Activated T-cell treated with anti-CD3 and anti-CD28 coated beads, Interleukin-2, amount 50 U/mL, for 24 hours (primary cell): ENCODE results near the gene SCUBE1.

Experiments used
- DNase-seq: peaks from one replicate; pipeline ENCODE4 v3.0.0-alpha.2; 2020
- H3K27ac Mint-ChIP-seq: 2 replicates; pipeline ENCODE4 v1.8.0; 2020; ENCODE audit warnings: mild to moderate bottlenecking, mixed read lengths
- H3K27me3 Mint-ChIP-seq: 2 replicates; pipeline ENCODE4 v1.8.0; 2020; ENCODE audit warnings: mixed read lengths
- H3K36me3 Mint-ChIP-seq: 2 replicates; pipeline ENCODE4 v1.8.0; 2020; ENCODE audit warnings: low read depth, mixed read lengths
- H3K4me1 Mint-ChIP-seq: 2 replicates; pipeline ENCODE4 v1.8.0; 2020; ENCODE audit warnings: low read depth, mixed read lengths
- H3K4me3 Mint-ChIP-seq: 2 replicates; pipeline ENCODE4 v1.8.0; 2020; ENCODE audit warnings: mild to moderate bottlenecking, moderate library complexity, mixed read lengths
- H3K9me3 Mint-ChIP-seq: 2 replicates; pipeline ENCODE4 v1.8.0; 2020; ENCODE audit warnings: mixed read lengths

SCUBE1 gene

DNA sequence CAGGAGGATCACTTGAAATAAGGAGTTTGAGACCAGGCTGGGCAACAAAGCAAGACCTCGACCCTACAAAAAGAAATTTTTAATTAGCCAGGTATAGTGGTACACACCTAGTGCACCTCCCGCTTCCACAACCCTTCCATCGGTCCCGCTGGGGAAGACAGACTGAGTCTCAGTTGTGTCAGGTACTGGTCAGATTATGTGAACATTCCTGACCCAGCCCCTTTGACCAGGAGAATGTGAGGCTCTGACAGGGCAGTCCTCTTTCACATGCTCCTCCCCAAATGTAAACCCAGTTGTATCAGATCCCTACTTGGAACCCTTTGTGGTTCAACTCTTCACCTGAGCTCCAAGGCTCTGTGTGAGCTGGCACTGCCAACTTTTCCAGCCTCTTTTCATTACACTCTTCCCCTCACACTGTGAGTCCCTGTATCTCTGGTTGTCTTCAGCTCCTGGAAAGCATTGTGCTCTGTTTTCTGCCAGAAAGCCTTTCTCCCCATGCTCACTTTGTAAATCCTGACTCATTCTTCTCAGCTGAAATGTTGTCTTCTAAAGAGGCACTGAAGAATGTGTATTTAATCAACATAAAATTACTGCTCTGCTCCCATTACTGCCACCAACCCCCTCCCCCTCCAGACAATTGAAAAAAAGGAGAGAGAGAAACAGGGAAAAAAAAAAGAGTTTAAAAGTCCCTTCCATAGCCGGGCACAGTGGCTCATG, 154.2 kb downstream of the SCUBE1 start:
- H3K4me1 Mint-ChIP-seq = peaks cover 24% of the 10 kb centered on the region
- H3K4me3 Mint-ChIP-seq = peak overlapping the region; percentile 1
- H3K27me3 Mint-ChIP-seq = no peaks in the 10 kb centered on the region
- H3K27ac Mint-ChIP-seq = peak overlapping the region; percentile 10
- peaks cover 23% of the 10 kb centered on the region for H3K36me3 Mint-ChIP-seq
- no peaks in the 10 kb centered on the region for H3K9me3 Mint-ChIP-seq
- no peak for DNase-seq

DNA sequence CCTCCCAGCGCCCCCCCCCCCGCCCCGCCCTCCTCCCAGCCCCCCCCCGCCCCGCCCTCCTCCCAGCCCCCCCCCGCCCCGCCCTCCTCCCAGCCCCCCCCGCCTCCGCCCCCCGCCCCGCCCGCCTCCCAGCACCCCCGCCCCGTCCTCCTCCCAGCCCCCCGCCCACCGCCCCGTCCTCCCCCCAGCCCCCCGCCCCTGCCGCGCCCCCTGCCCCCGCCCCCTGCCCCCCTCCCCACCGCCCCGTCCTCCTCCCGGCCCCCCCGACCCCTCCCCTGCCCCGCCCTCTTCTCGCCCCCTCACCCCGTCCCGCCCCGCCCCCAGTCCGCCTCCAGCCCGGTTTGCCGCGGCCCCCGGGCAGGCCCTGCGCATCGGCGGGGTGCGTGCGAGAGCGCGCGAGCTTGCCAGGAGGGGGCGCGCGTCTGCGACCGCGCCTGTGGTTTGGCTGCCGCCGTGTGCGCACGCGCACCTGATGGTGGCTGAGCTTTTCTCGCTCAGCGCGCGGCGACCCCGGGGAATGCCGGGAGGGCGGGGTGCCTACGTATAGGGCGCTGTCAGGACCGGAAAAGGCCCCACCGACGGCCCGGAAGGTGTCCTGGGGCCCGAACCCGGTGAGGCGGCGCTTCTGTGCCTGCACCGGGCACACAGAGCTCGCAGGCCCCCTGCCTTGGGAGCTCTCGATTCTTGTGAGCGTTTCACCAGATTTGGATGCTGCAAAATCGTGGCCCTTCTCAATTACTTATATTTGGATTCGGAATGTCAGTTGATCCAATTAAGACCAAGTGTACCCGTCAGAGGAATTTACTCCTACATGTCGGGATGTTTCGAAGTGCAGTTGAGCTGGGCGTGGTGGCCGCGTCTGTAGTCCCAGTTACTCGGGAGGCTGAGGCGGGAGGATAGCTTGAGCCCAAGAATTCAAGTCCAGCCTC, 155.7 kb downstream of the SCUBE1 start:
- H3K36me3 Mint-ChIP-seq = peaks cover 37% of the 10 kb centered on the region
- peak; percentile 99 for DNase-seq
- H3K27ac Mint-ChIP-seq = peak overlapping the region; percentile 96
- peaks cover 28% of the 10 kb centered on the region for H3K4me1 Mint-ChIP-seq
- H3K4me3 Mint-ChIP-seq = peak overlapping the region; percentile 85
- no peaks in the 10 kb centered on the region for H3K27me3 Mint-ChIP-seq
- H3K9me3 Mint-ChIP-seq = no peaks in the 10 kb centered on the region

DNA sequence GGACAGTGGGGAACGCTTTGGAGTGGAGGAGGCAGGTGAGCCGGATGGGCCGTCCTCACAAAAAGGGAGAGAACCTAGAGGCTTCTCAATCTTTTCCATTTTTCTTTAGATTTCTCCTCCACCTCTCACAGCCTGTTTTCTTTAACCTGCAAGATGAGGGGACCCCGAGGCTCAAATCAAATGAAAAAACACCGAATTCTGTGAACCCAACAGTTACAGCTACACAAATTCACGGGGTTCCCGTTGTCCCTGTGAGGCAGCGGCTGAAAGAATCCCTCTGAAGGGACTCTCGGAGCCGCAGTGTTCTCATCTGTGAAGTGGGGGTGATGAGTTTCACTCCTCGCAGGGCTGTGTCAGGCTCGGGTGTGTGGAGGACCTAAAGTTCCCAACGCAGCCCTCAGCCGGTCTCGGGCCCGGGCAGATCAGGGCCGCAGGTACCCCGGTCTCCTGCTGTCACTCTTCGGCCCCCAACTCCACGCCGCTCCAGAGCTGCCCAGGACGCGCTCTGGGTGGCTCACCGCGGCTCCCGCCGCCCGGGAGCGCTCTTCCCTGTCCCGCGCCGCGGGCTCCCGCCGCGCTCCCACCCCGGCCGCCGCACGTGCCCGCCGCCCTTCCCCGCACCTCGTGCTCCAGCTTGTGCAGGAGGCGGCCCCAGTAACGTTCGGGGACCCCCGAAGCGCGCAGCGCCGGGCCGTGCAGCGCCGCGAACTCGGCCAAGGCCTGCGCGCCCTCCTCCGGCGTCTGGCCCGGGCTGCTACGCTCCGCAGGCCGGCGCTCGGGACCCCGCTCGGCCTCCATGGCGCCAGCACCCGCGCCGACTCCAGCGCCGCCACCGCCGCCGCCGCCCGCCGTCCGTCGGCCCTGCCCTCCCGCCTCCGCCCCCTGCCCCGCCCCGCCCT, 156.7 kb downstream of the SCUBE1 start, which contains the start of gene TTLL12:
Gene TTLL12, minus strand, starts transcription at position 863 of the 899 bp plus-strand sequence. Its CDS starts 65 bp downstream, at position 798.
- Mint-ChIP-seq H3K4me1 (peaks cover 30% of the 10 kb centered on the region), H3K4me3 (peak within 1 kb of the TSS; percentile 87), H3K9me3 (no peaks in the 10 kb centered on the region), H3K36me3 (peaks cover 46% of the 10 kb centered on the region), H3K27me3 (no peaks in the 10 kb centered on the region), H3K27ac (peak within 1 kb of the TSS; percentile 96)
- DNase-seq = peak; percentile 77

DNA sequence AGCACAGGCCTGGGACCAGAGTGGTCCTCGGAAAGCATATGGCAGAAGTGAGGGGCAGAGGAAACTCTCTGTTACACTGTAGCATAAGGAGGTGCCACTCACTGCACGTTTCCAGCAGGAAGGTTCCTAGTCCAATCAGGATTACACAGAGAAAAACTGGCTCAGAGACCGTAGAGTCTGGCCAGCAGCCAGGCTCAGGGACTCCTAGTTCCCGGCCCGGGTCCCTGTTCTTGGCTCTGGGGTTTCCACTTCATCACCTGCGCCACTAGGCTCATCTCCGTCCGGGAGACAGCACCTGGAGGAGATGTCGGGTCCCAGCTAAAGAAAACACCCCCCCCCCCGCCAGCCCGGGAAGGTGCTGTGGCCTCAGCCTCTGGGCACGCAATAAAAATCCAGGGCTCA, 157.3 kb downstream of the SCUBE1 start:
- peaks cover 30% of the 10 kb centered on the region for H3K4me1 Mint-ChIP-seq
- H3K27ac Mint-ChIP-seq = peak overlapping the region; percentile 52
- no peaks in the 10 kb centered on the region for H3K9me3 Mint-ChIP-seq
- peak; percentile 50 for DNase-seq
- H3K4me3 Mint-ChIP-seq = peak overlapping the region; percentile 87
- H3K27me3 Mint-ChIP-seq = no peaks in the 10 kb centered on the region
- H3K36me3 Mint-ChIP-seq = peaks cover 52% of the 10 kb centered on the region

DNA sequence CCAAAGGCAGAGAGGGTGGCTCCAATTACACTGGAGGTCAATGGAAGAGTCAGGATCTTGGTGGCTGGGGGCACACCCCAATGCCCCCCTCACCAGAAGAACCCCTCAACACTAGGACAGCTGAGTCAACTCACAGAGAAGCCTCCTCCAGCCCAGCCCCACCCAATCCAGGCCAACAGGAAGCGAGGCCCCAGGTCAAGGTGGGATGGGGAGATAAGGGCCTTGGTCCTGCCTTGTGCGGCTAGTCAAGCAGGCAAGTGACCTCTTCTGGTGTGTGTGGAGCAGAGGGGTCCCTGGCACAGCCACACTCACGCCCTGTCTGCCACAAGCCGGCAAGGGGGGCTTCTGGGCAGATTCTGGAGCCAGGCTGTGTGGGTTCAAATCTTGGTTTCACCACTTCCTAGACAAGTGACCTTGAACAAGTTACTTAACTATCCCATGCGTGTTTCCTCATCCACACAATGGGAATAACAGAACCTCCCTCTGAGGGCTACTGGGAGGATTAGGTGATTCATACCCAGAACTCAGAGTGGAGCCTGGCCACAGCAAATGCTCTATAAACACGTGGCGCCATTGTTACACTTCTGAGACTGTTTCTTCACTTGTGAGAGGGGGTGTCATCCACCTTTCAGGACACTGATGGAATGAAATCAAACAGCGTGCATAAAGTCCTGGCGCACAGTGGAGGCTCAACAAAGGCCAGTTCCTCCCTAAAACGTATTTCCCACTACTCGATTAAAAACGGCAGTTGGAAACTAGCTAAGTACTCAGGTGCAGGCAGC, 159.5 kb downstream of the SCUBE1 start:
- H3K36me3 Mint-ChIP-seq = peaks cover 74% of the 10 kb centered on the region
- DNase-seq = no peak
- no peaks in the 10 kb centered on the region for H3K27me3 Mint-ChIP-seq
- peaks cover 28% of the 10 kb centered on the region for H3K4me1 Mint-ChIP-seq
- H3K9me3 Mint-ChIP-seq = peaks cover under 1% of the 10 kb centered on the region
- peak overlapping the region; percentile 20 for H3K27ac Mint-ChIP-seq
- H3K4me3 Mint-ChIP-seq = no peak overlapping the region

DNA sequence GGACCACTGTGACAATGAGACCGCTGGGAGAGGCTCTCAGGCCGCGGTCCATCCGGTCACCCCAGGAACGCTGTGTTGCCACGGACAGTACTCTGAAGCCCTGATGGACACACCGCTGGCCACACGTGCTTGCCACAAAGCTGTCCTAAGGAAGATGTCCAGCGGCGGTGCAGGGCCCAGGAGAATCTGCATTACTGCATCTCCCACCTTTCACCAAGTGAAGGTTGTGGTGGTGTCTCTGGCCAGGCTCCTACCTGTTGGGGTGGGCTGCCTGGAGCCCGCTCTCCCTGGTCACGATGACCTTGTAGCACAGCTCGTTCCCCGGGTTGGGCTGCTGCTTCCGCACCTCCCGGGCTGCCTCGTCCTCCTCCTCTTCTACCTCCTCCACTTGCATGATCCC, 160.4 kb downstream of the SCUBE1 start:
- no peak for DNase-seq
- no peaks in the 10 kb centered on the region for H3K27me3 Mint-ChIP-seq
- H3K27ac Mint-ChIP-seq = no peak overlapping the region
- H3K36me3 Mint-ChIP-seq = peaks cover 83% of the 10 kb centered on the region
- peaks cover 2% of the 10 kb centered on the region for H3K9me3 Mint-ChIP-seq
- no peak overlapping the region for H3K4me3 Mint-ChIP-seq
- peaks cover 24% of the 10 kb centered on the region for H3K4me1 Mint-ChIP-seq

DNA sequence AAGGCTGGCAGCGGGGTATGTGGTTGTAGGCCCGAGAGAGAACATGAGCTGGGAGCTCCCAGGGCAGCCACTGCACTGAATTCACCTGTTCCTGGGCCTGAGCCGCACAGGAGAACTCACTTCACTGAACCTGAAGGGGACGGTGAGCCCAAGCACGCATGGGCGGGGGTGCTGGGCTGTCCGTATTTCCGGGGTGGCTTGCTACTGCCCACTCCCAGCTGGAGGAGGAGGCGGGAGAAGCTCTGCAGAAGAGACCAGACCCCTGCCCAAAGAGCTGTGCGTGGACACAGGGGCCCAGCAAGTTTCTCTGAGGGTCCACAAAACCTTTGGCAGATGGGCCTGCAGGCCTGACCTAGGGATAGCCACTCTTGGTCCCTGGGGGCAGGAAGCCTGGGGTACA, 161.1 kb downstream of the SCUBE1 start:
- H3K27me3 Mint-ChIP-seq = no peaks in the 10 kb centered on the region
- H3K27ac Mint-ChIP-seq = no peak overlapping the region
- peaks cover 23% of the 10 kb centered on the region for H3K4me1 Mint-ChIP-seq
- peaks cover 2% of the 10 kb centered on the region for H3K9me3 Mint-ChIP-seq
- H3K4me3 Mint-ChIP-seq = no peak overlapping the region
- H3K36me3 Mint-ChIP-seq = peaks cover 88% of the 10 kb centered on the region
- no peak for DNase-seq

DNA sequence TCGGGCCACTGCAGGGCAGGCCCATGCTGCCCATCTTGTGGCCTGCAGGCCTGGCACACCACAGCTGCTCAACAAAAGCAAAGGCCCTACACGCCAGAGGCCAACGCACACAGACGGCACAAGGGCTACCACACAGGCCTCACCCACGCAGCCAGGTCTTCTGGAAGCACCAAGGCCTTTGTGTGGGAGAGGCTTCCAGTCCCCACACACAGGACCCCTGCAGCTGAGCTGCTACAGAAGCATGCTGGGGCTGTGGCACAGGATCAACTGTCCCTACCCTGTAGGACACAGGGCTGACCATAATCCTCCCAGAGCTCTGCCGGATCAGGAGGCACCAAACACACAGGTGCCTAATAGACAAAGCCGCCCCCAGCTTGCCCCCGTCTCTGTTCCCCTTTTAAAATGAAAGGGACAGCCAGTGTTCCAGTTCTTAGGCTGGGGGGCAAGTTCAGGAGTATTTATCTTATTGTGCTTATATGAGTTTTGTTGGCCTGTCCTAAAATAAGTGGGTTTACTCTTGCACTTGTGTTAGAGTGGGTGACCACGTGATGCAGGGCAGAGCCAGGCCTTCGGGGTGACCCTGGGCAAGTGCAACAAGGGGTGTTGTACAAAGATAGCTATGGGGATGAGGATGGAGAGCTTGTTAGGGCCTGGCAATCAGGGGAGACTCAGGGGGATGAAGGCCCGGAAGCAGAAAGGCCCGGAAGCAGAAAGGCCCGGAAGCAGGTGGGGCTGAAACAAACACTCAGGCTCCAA, 161.7 kb downstream of the SCUBE1 start:
- H3K27me3 Mint-ChIP-seq = no peaks in the 10 kb centered on the region
- H3K9me3 Mint-ChIP-seq = peaks cover 2% of the 10 kb centered on the region
- peaks cover 93% of the 10 kb centered on the region for H3K36me3 Mint-ChIP-seq
- no peak overlapping the region for H3K27ac Mint-ChIP-seq
- H3K4me3 Mint-ChIP-seq = no peak overlapping the region
- DNase-seq = no peak
- peaks cover 23% of the 10 kb centered on the region for H3K4me1 Mint-ChIP-seq

DNA sequence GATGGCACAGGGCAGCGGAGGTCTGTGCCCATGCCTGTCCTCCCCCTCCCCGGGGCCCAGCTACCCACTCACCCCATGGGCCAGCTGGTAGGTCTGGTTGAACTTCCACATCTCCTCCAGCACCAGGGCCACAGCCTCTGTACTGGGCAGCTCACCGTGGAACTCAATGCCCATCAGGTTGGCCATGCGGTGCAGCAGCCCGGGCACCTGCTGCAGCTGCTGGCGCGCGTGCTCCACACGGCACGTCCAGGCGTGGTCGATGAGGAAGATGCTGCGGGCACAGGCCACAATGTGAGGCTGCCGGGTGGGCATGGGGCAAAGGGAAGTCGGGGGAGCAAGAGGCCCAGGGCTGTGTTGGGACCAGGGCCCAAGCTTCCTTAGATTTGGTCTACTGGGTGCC, 162.5 kb downstream of the SCUBE1 start:
- Mint-ChIP-seq H3K36me3 (peaks cover 93% of the 10 kb centered on the region), H3K27ac (no peak overlapping the region), H3K4me3 (no peak overlapping the region), H3K9me3 (peaks cover 2% of the 10 kb centered on the region), H3K27me3 (no peaks in the 10 kb centered on the region), H3K4me1 (peaks cover 22% of the 10 kb centered on the region)
- DNase-seq = no peak

DNA sequence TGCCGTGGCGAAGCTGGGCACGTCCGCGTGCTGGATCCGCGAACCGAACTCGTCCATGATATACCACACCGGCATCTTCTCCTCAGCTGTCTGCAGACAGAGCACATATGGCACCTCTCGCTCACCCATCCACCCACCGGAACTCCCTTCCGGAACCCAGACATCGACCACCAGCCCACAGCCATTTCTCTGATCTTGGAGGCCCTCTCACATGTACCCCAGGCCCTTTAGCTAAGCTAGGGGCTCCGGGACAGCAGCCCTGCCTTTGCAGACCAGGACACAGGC, 163.3 kb downstream of the SCUBE1 start:
- no peaks in the 10 kb centered on the region for H3K27me3 Mint-ChIP-seq
- no peak overlapping the region for H3K4me3 Mint-ChIP-seq
- H3K9me3 Mint-ChIP-seq = peaks cover 2% of the 10 kb centered on the region
- H3K4me1 Mint-ChIP-seq = peaks cover 16% of the 10 kb centered on the region
- no peak for DNase-seq
- peaks cover 93% of the 10 kb centered on the region for H3K36me3 Mint-ChIP-seq
- no peak overlapping the region for H3K27ac Mint-ChIP-seq

DNA sequence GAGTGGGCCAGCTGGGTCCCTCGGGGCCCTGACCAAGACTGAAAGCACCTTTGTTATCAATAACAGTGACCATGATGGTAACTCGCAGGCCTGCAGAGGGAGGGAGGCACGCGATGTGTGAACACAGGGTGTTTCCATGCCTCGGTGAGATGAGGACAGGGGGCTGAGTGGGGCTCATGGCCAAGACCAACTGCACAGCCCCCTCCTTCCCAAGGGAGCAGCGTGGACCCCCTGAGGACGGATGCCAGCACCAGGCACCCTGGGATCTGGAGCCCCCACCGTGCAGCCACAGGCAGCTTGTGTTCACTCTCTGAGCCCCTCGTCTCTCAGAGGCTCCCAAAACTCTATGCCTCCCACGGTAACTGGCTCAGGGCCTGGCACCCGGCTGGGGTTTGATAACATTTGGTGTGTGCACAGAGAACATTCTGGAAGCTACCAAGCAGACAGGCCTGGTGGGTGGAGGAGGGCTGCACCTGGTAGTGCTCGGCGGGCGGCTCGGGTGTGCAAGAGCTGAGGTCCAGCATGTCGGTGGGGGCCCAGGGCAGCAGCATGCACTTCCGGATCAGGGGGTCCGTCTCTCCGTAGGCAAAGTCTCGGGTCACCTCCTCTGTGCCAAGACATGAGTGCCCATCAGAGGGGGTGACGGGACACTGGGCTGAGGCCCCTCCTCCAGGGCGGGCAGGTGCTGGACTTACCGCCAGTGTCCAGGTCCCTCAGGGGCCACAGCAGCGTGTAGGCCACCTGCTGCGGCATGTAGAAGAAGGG, 163.8 kb downstream of the SCUBE1 start:
- H3K27me3 Mint-ChIP-seq = no peaks in the 10 kb centered on the region
- H3K4me1 Mint-ChIP-seq = peaks cover 11% of the 10 kb centered on the region
- peaks cover 93% of the 10 kb centered on the region for H3K36me3 Mint-ChIP-seq
- peaks cover 2% of the 10 kb centered on the region for H3K9me3 Mint-ChIP-seq
- H3K4me3 Mint-ChIP-seq = no peak overlapping the region
- no peak overlapping the region for H3K27ac Mint-ChIP-seq
- no peak for DNase-seq

DNA sequence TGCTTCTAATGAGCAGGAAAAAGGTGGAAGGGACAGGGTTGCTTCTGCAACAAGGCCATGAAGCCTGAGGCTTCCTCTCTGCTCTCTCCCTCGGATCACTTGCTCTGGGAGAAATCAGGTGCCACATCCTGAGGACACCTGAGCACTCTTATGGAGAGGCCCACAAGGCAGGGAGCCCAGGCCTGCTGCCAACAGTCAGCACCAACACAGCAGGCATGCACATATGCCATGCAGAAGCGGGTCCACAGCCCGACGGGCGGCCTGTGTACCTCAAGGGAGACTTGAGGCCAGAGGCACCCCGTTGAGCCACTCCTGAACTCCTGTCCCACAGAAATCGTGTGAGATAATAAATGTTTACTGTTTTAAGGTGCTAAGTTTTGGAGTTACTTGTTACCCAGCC, 165.7 kb downstream of the SCUBE1 start:
- Mint-ChIP-seq H3K4me1 (peaks cover 3% of the 10 kb centered on the region), H3K9me3 (peaks cover 2% of the 10 kb centered on the region), H3K27me3 (no peaks in the 10 kb centered on the region), H3K27ac (no peak overlapping the region), H3K4me3 (no peak overlapping the region), H3K36me3 (peaks cover 95% of the 10 kb centered on the region)
- no peak for DNase-seq

DNA sequence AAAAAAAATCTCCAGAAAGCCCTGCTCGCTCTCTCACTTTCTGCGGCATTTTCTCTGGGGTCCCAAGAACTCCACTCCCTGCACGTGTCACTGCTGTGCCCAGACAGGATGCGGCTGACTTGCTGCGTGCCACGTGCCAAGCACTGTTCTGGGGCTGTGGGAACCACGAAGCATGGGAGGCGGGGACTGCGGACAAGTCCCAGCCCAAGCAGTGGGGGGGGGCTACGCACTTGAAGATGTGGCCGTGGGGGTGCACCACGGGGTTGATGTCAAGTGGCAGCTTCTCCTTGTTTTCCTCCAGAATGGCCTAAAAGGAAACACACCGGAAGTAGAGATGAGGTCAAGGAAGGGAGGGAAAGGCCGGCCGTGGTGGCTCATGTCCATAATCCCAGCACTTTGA, 167.1 kb downstream of the SCUBE1 start:
- H3K4me3 Mint-ChIP-seq = no peak overlapping the region
- peaks cover 94% of the 10 kb centered on the region for H3K36me3 Mint-ChIP-seq
- H3K4me1 Mint-ChIP-seq = peaks cover 1% of the 10 kb centered on the region
- H3K9me3 Mint-ChIP-seq = peaks cover 2% of the 10 kb centered on the region
- no peak for DNase-seq
- H3K27me3 Mint-ChIP-seq = no peaks in the 10 kb centered on the region
- H3K27ac Mint-ChIP-seq = no peak overlapping the region
